Stimulated activated CD4-positive, alpha-beta T cell treated with anti-CD3 and anti-CD28 coated beads, Interleukin-1b, Interleukin-23, amount 100 ng/mL, for 4 hours (primary cell): ENCODE results near the gene KLHL22.

Experiments used
- DNase-seq, 2 donors: peaks; one replicate each; pipeline ENCODE4 v3.0.0-alpha.2; 2020; ENCODE audit warnings: low read depth in 2 of 2

KLHL22 gene

GRCh38 chr22:20433686-20434241, 61.8 kb downstream of the KLHL22 start:
- no peak for DNase-seq

DNA sequence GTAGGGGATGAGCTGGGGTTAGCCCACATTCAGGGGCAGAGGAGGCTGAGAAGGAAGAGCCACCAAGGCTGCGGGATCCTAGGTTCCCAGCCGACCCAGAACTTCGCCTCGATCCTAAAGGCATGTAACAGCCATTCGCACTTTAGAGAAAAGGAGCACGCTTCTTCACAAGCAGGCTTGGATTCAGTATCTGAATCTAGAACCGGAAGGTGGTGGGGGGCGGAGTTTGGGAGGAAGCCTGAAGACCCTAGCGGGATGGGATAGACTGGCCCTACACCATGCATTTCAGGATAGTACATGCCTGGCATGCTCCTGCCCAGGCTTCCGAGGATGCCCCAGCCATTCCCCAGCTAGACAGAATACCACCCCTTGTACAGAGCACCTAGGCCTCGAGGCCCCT, 62.4 kb downstream of the KLHL22 start:
- no peak for DNase-seq

- DNase-seq, result no peak
Measured at GRCh38 chr22:20432244-20432686, 63.3 kb downstream of the KLHL22 start.

DNA sequence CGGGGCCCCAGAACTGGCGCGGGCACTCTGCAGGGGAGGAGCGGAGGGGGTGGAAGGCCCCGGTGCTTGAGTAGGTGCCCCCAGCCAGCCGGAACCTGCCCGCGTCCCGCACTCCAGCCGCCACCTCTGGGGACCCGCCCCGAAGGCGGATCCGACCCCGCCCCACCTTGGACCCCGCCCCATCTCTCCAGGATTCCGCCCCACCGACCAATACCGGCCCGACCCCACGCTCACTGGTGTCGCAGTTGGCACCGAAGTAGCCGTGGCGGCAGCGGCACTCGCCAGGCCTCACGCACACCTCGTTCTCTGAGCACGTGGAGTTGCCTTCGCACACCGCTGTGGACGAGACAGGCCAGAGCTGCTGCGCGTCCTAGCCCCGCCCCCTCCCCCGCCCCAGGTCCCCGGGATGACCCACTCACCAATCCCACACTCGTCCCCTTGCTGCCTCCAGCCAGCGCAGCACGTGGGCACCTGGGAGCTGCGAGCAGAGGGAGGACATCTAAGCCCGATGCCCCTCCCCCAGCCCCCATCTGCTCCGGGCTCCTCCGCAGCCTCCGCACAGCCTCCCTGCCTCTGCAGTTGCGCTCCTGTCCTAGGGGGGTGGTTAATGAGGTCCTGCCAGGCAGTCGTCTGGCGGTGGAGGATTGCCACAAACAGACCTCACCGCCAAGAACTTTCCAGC, 63.9 kb downstream of the KLHL22 start:
- no peak for DNase-seq

DNA sequence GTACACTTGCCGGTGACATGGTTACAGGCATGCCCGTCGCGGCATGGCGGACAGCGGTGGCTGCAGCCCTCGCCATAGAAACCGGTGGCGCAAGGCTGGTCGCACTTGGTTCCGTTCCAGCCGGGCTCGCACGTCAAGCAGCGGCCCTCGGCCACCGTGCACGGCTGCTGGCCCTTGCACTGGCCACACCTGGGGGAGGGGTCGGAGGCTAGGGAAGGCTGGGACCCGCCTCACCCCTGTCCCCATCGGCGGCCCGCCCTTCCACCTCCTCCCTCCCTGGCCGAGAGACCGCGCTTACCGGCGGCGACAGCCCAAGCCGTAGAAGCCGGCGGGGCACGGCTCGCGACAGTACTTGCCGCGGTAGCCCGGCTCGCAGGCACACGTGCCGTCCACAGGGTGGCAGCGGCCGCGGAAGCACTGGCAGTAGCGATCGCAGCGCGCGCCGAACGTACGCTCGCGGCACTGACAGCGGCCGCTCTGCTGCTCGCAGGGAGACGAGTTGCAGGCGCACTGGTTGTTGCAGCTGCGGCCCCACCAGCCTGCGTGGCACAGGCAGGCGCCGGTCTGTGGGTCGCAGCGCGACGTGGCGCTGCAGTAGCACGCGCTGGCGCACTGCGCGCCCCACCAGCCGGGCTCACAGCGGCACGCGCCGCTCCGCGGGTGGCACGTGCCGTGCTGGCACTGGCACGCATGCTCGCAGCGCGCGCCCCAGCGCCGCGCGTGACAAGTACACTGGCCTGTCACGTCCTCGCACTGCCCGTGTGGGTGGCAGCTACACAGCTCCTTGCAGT, 64.7 kb downstream of the KLHL22 start:
- peak in 1 of 2 donors; percentile 56 for DNase-seq

DNA sequence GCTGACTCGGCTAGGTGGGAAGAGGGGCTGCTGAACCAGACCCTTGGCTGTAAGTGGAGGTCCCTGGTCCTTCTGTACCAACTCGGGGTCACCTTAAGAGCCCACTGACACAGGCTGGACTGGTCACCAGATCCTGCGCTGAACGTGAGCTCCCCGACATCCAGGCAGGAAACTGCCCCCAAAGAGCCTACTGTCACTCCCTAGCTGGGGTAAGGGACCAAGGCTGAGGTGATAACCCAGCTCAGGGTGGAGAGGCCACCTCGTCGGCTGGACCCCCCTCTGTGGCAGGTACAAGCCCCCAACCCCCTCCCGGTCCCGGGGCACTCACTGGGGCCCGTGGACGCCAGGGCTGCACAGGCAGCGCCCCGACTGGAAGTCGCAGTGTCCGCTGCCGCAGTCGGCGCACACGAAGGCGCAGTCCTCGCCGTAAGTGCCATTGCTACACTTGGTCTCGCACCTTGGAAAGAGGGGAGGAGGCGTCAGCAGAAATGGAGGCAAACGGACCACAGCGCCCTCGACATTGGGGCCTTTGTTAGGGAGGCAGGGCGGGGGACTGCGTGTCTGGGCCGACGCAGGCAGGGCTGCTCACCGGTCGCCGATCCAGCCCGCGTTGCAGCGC, 65.4 kb downstream of the KLHL22 start:
- no peak for DNase-seq

DNA sequence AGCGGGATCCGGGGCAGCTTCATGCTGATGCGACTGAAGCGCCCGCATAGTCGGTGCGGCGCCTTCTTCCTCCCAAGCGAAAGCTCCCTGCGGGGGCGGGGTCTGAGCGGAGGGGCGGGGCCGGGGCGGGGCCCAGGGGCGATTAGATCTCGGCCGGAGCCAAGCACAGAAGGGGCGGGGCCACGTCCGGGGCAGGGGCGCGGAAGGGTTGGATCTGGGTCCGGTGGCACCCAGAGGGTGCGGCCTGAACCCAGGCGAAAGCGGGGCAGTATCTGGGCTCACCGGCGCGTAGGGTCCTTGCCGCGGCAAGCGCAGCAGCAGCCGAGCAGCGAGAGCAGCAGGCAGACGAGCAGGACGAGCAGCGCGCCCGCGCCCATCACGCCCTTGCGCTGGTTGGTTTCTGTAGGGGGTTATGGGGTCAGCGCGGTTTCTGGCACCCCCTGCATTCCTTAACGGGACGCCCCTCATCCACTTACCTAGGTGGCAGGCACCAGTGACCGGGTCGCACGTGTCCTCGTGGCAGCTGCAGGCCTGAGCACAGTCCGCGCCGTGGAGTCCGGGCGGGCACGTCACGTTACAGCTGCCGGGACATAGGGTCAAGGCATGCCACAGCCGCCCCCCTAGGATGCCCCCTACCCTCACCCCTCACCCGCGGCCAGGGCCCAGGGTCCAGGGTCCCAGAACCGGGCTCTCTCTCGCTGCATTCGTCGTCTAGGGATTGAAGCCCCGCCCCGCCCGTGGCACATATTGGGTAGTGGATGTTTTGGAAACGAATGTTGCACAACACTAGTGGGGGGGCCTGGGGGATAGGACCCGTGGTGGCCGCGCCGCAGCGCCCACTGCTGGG, 66.1 kb downstream of the KLHL22 start:
- peak; percentile 70 to 79 for DNase-seq

DNA sequence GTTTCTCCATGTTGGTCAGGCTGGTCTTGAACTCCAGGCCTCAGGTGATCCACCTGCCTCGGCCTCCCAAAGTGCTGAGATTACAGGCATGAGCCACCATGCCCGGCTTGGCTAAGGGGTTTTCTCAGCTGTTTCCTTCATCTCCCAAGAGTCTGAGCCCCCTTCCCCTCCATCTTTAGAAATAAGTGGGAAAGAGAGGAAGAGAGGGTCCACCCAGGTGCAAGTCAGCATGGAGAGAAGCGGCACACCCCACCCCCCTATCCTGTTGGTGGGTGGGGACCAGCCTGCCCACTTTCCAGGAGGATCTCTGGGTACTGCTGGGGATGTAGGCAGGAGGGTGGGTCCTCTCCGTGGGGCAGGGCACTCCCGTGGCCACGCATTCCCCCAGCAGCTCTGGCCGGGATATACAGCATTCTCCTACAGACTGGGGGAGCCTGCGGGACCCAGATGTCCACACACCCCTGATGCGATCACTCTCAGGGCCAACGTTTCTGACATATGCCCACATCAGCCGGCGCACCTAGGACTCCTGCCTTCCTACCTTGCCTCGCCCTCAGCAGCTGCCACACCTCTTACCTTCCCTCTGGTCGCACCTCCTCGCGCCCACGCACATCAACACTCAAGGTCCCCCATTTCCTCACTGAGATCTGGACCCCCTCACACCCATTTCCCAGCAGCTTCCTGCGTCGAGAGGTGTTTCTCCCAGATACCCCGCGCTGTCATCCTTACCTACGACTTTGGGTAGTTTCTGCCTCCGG, 66.9 kb downstream of the KLHL22 start:
- no peak for DNase-seq

- DNase-seq, result no peak
Measured at GRCh38 chr22:20427945-20428417, 67.6 kb downstream of the KLHL22 start.

GRCh38 chr22:20427104-20427944, 68.3 kb downstream of the KLHL22 start:
- DNase-seq, result no peak

- DNase-seq, result no peak
Measured at GRCh38 chr22:20426259-20426615, 69.4 kb downstream of the KLHL22 start.

DNA sequence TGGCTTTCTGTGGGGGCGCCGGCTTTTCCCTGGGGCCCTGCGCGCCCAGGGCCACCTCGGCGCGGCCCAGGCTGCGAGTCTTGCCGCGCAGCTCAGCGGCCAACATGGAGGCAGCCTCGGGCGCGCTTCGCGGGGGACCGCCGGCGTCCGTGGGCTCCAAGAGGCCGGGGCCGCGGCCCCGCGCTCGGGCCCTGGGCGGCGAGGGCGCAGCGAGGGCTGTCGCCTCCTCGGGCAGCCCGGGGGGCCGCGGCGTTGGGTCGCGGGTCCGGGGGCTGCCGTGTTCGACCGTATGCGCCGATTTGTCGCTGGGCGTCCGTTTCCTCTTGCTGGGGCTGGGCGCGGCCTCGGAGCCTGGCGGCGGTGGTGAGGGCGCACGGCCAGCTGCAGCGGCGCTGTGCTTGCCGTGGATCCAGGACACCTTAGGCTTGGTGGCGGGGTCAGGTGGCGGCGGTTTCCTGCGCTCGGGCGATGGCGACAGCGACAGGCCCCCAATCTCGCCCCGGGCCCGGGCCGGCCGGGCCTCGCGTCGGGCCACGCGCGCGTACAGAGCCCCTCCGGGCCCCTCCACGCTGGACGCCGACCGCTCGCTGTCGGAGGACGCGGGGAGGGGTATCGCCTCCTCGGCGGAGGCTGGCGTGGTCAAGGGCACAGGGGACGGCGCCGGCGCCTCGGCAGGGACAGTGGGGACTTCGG, 69.9 kb downstream of the KLHL22 start:
- DNase-seq, result no peak

DNA sequence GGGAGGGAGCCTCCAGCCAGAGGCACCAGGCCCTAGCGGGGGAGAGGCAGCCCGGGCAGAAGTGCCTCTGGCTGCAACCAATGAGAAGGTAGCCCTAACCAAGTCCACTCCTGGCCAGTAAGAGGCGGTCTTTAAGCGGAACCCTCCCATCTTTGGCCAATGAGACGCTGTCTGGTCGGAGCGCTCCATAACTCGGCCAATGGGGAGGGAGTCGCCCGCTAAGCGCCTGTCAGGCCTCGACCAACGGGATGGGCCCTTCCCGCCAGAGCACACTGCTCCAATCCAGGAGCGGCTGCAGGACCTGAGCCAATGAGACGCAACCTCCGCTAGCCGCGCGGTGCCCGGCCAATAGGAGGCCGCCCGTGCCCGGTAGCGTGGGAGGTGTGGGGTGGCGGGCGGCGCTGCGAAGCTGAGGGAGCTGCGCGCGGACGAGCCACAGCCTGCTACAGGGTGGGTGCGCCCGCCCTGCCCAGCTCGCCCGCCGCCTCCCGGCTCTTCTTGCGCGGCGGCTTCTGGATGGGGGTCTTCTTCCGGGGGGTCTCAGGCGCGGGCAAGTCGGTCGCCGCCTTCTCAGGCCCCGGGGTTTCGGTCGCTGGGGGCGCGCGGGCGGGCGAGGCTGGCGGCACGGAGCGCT, 70.5 kb downstream of the KLHL22 start:
- DNase-seq, result no peak

- DNase-seq, result no peak
Measured at GRCh38 chr22:20424568-20424931, 71.0 kb downstream of the KLHL22 start.

DNA sequence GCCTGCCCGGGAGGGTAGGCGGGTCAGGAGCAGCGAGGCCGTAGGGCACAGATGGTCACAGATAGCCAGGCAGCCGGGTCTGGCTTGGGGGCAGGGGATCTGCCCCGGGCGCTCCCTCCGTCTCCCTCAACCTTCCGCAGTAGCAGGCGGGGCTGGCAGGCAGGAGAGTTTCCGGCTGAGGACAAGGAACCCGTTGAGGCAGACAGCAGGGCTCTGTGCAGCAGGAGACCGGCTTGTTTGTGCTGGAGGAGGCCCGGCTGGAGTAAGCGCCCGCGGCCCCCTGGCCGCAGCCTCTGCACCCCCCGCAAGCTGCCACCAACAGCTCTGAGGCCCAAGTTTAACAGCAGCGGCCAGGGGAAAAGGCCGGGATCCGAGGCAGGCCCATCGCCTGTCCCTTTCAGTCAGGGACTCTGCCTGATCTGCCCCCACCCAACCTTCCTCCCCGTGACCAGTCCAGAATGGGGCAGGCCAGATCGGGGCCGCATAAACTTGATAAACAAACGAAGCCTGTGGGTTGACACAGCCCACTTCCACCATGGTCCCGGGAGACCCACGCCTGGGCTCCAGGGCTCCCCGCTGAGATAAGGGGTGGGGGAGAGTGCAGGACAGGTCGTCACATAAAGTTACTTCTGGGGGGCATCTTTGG, 71.6 kb downstream of the KLHL22 start:
- no peak for DNase-seq

DNA sequence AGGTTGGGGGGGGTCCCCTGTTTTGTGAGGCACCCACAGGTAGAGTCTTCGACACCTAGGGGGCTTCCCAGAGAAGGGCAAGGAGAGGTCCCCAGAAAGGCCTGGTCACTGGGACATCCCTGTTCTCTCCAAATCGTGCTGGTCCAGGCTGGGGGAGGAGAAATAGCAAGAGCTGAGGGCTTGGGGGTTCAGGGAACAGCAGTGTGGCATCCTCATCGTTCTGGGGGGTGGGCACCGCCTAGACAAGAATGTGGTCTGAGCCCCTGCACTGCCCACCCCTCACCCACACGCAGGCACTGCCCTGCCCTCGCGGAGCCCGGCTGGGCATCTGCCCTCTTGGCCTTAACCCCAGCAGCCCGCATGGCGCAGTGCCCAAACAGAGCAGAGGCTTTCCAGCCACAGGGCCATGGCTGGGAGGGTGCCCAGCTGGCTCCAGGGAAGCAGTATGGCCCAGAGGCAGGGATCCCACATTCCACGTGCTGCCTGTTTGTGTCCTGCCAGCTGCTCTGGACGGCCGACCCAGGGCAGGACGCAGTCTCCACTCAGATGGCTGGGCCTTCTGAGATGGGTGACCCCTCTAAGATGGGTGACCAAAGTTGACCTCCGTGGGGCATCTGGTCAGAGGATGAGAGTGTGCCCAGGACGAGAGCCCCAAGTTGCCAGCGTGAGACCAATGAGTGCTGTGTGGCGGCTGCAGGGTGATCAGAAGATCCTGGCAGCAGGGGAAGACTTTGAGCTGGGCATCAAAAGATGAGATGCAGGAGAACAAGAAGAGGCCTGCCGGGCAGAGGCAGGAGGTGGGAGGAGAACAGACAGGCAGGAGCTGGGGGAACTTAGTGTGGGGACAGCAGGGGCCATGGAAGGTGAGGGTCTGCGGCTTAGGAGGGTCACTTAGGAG, 72.3 kb downstream of the KLHL22 start:
- DNase-seq, result no peak

DNA sequence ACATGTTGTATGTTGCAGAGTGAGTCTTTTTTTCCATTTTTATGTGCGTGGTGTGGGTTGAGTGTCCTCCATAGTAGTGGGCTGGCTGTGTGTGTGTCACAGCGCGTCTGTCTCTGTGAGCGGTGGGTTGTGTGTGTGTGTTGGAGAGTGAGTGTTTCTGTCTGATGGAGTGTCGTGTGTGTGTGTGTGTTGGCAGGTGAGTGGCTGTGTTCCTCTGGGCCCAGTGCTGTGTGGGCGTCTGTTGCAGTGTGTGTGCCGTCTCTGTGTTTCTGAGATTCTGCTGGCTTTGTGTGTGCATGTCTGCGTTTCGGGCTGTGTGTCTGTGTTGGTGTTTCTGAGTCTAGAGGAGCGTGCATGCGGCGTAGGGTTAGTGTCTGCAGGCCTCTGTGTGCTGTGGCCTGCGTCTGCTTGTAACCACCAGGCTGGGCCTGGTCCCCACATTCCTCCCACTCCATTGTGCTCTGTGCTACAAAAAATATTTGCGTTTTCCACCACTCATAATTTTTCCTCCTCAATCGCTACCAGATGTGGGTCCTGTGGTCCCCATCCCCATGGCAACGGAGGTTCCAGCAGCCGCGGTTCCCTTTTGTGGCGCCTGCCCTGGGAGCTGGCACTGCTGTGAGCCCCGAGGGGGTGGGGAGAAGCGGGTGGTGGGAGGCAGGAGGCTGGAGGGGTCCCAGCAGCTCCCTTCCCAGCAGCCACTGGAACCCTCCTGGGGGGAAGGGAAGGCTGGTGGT, 73.2 kb downstream of the KLHL22 start:
- no peak for DNase-seq
